NCI-H2081 treated with DMSO at 0.1 percent for 48 hours (cell line): ENCODE data around the gene TMEM106C.
"Not testable (repeated sequence)": the region's sequence is repeated elsewhere in the genome, so short reads cannot be mapped to it uniquely, and the experiment has no call there.

Experiments used
- DNase-seq: peaks from one replicate; lab custom pipeline; 2025; lab: John Stamatoyannopoulos, UW

TMEM106C gene

GRCh38 chr12:47949441-47950341 lies 13.7 kb upstream of the TMEM106C start:
- DNase-seq = no peak

DNA sequence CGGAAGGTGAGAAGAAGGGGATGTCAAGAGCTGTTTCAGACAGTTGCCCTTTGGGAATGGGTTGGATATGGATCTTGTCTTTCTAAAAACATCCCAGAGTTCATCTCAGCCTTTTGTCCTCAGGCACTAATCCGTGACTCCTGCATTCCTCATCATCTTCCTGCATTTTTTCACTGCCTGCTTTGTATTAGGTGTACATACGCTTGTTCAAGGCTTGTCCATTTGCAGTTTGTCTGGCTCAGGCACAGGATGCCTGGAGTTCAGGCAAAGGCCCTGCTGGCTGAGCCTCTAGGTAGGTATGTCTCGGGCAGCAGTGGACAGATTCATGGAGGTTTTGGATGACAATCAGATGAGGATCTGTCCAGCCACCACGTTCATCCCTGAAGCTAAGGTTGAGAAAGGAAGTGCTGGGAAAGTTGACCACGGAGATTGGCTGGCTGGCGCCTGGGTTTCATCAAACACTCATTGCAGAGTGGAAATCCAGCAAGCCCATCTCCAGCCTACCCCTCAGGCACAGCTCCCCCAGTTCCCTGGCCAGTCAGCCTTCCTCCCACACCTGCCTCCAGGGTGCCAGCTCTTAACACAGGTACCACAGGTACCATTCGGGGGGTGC lies 12.4 kb upstream of the TMEM106C start:
- DNase-seq = no peak

DNA sequence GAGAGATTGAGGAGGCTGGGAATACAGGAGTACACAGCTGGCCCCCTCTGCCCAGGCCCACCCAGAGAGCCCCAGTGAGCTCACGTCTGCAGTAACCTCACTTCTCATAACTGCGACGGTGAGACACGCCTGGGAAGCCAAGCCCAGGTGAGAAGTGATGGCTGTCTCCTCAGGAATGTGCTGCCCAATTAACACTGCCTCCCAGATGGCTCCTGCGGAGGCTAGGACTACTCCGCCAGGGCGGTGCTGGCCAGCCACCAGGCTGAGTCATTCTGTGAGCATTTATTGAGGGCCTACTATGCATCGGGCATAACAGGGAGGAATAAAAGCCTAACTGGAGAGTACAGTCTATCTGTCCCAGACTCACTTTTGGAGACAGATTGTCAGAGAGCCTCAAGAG lies 9.3 kb upstream of the TMEM106C start:
- DNase-seq = no peak

DNA sequence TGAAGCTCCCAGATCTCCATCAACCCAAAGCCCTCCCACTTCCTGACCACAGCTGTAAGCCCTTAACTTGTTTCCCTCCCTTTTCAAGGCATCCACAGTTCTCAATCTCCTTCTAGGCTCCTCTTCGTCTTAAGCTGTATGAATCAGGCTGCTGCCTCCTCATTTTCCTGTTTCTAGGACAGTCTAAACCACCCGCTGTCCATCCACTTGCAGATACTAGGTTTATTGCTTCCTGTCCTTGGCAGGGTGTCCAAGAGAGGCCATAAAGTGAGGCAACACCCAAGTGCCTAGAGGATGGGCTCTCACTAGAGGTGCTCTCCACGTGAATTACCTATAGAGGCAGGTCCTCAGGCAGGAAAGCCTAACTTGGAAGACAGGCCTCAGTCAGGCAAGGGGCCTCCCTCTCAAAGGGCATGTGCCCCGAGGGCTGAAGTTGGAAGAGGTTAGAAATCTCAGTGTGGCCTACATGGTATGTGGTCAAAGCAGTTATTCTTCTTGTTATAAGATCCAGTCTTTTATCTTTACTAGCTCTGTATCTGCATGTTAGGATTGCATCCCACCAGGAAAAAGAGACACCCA lies 8.8 kb upstream of the TMEM106C start:
- no peak for DNase-seq

GRCh38 chr12:47955059-47955458 lies 8.3 kb upstream of the TMEM106C start:
- DNase-seq = no peak

DNA sequence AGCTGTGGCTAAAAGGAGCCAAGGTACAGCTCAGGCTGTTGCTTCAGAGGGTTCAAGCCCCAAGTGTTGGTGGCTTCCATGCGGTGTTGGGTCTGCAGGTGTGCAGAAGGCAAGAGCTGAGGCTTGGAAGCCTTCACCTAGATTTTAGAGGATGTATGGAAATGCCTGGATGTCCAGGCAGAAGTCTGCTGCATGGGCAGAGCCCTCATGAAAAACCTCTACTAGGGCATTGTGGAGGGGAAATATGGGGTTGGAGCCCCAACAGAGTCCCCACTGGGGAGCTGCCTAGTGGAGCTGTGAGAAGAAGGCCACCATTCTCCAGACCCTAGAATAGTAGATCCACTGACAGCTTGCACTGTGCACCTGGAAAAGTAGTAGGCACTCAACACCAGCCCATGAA lies 5.7 kb upstream of the TMEM106C start:
- not testable (repeated sequence) for DNase-seq

DNA sequence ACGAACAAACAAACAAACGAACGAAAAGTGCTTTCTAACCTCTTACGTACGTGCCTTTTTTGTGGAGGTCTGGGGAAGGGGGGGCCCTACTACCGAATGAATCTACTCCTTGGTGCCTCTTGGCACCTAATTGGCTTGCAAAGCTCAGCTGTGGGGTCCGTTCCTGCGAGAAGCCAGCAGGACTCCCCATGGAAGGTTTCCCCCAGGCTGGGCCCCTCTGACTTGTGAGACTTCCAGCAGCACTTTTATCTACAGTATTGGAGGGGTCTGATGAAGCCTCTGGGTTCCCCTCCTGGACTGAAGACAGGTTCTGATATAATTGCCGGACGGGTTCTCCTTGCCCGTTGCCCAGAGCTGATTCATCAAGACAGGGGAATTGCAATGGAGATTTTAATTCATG lies 1.2 kb upstream of the TMEM106C start:
- DNase-seq = no peak

DNA sequence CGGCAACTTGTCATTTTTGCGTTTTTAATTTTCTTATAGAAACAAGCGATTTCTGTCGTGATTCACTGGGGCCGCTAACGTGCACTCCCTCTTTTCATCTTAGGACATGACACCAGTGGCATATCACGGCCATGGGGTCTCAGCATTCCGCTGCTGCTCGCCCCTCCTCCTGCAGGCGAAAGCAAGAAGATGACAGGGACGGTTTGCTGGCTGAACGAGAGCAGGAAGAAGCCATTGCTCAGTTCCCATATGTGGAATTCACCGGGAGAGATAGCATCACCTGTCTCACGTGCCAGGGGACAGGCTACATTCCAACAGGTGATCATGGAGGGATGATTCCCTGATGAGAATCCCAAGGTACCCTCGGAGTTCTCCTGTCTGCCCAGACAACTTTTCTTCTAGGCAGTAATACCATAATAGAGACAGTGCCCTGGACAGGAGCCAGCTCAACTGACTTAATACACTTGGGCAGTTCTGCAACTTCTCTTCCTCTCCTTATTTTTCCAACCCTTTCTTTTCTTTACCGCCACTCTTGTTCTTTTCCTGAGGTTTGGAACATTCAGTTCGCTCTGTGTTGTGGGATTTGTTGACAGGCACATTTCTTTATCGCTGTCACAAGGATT lies 821 bp downstream of the TMEM106C start:
- DNase-seq = no peak

DNA sequence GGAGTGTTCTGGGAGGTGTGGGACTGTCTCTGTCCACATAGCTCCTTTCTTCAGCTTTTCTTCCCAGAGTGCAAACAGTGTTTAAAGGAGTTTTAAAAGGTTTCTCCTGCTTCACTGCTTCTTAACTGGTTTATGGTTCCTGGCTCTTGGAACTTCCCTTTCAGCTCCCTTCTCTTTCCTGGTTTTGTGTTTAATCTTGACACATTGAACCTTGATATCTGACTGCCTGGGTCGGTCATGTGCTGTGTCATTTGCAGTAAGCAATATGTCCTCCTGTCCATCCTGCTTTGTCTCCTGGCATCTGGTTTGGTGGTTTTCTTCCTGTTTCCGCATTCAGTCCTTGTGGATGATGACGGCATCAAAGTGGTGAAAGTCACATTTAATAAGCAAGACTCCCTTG lies 2.2 kb downstream of the TMEM106C start:
- DNase-seq = no peak

GRCh38 chr12:47967461-47968321 lies 4.3 kb downstream of the TMEM106C start:
- DNase-seq = no peak

DNA sequence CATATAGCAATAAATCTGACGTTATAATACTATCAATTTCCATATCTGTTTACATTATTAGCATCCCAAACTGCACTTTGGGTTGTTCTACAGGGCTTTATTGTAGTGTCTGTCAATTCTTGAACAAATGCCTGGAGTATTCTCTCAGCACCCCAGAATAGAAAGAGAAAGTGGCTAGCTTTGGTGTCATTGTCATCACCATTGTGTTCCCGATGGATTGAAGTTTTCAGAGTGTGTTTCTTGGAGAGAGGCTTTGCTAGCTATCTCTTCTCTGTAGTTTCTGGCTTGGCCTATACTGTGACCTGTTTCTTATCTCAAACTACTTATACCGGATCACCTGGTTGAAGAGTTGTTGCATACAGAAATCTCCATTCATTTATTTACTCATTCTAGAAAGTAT lies 6.4 kb downstream of the TMEM106C start:
- no peak for DNase-seq

DNA sequence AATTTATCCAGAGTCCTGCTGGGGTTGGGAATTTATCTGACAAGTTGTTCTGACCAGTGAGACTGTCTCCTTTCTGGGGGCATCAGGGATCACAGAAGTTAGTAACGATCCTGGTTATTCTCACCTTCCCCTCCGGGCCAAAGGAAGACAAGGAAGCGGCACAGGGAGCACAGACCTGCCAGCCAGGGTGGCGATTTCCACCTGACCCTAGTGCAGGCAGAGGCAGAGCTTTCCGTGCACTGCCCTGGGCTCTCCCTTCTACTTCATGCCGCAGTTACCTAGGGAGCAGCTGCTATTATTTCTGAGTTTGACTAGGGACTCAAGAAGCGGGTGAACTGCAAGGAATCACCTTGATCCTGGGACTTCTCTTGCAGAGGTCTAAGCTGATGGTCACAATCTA lies 7.4 kb downstream of the TMEM106C start:
- DNase-seq = no peak

DNA sequence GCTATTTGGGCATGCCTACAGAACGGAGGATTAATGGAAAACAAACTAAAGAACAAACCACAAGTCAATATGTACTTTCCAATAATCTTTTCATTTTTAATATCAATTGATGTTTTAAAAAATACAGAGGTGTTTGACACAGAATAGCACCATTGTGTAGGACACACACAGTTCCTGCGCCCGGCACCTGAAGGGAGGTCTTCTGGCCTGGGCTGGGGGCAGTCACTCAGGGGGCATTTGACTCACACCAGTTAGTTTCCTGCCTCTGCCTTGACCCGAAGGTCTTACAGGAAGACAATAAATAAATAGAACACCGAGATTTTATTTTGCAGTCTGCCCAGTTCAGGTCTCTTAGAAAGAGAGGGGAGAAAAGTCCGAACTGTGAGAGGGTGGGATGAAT lies 9.5 kb downstream of the TMEM106C start:
- DNase-seq = no peak

DNA sequence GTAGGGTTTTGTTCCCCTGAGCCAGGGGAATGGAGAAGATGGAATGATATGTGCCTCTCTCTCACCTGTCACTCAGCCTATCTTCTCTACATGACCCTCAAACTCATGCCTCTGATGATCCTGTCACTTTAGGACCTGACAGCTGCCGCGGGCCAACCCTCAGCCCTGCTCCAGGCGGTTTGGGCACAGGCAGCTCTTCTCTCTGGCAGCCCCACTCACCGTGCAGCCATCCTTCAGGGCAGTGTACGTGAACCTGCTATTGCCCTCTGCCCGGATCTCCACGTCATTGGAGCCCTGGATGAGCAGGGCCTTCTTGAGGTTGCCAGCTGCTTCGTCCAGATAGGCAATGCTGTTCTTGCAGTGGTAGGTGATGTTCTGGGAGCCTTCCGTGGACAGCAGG lies 10.5 kb downstream of the TMEM106C start:
- DNase-seq = no peak

DNA sequence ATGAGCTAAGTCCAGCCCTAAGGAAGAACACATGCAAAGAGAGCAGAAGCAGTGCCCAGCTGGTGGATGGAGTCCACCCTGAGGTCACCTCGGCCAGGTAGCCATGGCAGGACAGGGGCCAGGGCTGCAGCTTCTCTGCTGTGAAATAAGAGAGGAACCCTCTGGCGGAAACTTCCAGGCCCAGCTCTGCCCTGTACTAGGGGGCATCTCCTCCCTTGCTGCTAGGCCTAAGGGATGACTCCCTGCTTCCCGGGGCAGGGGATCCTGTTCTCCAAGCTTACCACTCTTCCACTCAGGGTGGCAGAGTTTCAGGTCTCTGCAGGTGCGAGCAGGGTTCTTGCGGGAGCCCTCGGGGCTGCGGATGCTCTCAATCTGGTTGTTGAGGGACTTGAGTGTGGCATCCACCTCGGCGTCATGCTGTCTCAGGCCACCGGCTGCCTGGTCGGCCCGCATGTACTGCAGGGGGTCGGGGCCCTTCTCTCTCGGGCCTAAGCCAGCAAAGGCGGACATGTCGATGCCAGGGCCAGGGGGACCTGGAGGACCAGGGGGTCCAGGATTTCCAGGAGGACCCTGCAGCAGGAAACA lies 11.7 kb downstream of the TMEM106C start:
- no peak for DNase-seq

GRCh38 chr12:47975816-47976215 lies 12.4 kb downstream of the TMEM106C start:
- DNase-seq = no peak

DNA sequence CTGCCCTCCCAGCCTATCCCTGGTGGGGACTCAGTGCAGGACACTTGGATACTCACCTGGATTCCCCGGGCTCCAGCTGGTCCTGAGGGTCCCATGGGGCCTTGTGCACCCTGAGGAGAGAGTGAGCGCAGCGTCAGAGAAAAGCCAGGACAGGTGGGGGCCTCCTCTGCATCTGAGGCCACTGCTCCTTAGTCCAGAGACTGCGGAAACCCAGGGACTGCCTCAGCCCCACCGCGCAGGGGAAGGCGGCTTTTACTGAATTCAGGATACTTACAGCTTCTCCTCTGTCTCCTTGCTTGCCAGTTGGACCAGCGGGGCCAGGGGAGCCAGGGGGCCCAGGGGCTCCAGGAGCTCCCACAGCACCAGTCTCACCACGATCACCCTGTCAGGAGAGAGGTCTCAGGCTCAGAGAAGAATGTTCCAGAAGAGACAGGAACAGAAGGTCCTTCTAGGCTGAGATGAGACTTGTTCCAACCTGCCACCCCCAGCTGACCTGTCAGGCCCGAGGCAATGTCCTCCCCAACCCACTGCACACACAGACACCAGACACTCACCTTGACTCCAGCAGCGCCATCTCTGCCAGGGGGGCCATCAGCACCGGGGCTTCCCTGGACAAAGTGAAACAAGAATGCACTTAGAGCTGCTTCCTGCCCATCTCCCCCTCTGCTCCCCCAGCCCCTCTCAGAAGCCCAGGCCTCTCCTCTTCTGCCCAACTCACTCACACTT lies 13.8 kb downstream of the TMEM106C start:
- DNase-seq = no peak

DNA sequence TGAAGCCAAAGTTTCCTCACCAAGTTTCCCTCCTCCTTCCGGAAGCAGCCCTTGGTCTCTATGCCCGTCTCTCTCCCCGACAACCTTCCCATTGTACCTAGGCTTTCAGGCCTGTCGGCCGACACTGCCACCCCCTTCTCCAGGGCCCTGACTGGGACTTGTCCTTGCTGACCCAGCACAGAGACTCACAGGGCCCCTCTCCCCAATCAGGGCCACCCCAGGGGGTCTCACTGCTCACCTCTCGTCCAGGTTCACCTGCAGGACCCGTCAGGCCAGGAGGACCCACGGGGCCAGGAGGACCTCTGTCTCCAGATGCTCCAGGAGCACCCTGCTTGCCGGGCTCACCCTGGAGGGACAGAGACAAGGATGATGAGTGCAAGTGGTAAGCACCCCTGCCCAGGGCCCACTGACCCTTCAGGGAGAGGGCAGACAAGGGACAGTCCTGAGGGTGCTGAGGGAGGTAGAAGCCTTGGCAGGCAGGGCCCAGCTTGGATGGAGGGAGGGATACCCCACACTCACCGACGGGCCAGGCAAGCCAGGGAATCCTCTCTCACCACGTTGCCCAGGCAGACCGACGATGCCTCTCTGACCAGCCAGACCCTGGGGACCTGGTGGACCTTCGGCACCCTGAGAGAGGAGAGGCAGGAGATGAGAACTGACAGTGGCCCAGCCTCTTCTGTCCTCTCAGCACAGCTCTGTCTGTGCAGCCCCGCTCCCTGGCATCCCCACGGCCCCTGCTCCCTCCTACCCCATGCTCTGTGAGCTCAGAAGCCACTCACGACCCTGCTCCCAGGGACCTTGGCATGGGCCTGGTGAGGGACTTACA lies 14.6 kb downstream of the TMEM106C start:
- DNase-seq = no peak

DNA sequence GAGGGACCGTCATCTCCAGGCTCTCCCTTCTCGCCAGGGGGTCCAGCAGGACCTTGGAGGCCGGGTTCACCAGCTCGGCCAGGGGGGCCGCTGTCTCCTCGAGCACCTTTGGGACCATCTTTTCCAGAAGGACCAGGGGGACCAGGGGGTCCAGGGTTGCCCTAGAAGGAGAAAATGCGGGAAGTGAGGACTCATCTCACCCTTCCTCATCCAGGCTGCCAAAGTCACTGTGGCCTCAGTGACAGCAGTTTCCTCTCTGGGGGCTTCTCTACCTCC lies 15.1 kb downstream of the TMEM106C start:
- no peak for DNase-seq

DNA sequence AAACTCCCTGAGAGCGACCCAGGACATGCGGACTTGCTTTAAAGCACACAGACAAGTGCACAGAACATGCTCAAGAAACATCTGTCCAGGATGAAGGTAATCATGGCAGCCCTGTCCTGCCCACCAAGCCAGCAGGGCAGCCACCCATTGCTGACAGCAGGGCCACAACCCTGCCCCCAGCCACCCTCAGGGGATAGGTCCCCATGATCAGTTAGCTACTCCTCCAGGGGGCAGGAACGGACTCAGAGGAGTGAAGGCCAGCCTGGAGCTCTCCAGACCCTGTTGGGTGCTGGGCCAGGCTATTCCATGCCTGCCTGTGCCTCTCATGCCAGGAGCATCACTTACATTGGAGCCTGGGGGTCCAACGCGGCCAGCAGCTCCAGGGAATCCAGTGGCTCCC lies 15.8 kb downstream of the TMEM106C start:
- no peak for DNase-seq
